A673 (cell line): ENCODE results near the gene PPBP. TPM values are rescaled to one million over a fixed set of nuclear protein-coding genes. Genes with fewer than 3 reads are reported as not detected.

Experiments
- BruUV-seq: library from RNA; stranded (reverse); fragments of 400-500 nt; replicated peaks from 2 replicates; lab custom pipeline; 2021; lab: Mats Ljungman, UMichigan
- CTCF ChIA-PET: fragments of 300-600 bp; sonication (Branson Sonifier 250); formaldehyde crosslinking; loops from one replicate; lab custom pipeline; 2022; ENCODE audit warnings: antibody characterized with exemption; lab: Charles Lee
- POLR2A ChIA-PET: fragments of 300-600 bp; sonication (Branson Sonifier 250); formaldehyde crosslinking; loops from one replicate; lab custom pipeline; 2022; ENCODE audit warnings: antibody characterized with exemption; ENCODE audit not compliant: low non-redundant PET; lab: Charles Lee
- DNase-seq: peaks from one replicate; pipeline ENCODE4 v3.0.0-alpha.2; 2015; ENCODE audit warnings: low spot score
- H3K27ac ChIP-seq: fragments of 200-600 bp; sonication (generic); 2 replicates; pipeline ENCODE4 v1.5.1; 2016; ENCODE audit warnings: mixed run types, low read depth, mild to moderate bottlenecking, mixed read lengths, antibody characterized with exemption, low read length; ENCODE audit not compliant: poor library complexity, severe bottlenecking
- H3K27me3 ChIP-seq: fragments of 200-600 bp; sonication (generic); replicated peaks from 2 replicates; pipeline ENCODE4 v1.6.1; 2017; ENCODE audit warnings: mixed run types, low read depth, mild to moderate bottlenecking, mixed read lengths, antibody characterized with exemption, low read length; ENCODE audit not compliant: insufficient read depth, poor library complexity
- H3K36me3 ChIP-seq: fragments of 200-600 bp; sonication (generic); 2 replicates; pipeline ENCODE4 v1.6.1; 2016; ENCODE audit warnings: mixed run types, mild to moderate bottlenecking, mixed read lengths, antibody characterized with exemption, low read length; ENCODE audit not compliant: insufficient read depth, poor library complexity, severe bottlenecking
- H3K4me1 ChIP-seq: fragments of 200-600 bp; sonication (generic); 2 replicates; pipeline ENCODE4 v1.6.1; 2017; ENCODE audit warnings: mixed run types, mild to moderate bottlenecking, mixed read lengths, antibody characterized with exemption, low read length; ENCODE audit not compliant: insufficient read depth, poor library complexity, severe bottlenecking
- H3K4me3 ChIP-seq: fragments of 200-600 bp; sonication (generic); 2 replicates; pipeline ENCODE4 v1.5.1; 2016; ENCODE audit warnings: low read depth, mixed run types, mild to moderate bottlenecking, mixed read lengths, low read length; ENCODE audit not compliant: poor library complexity, severe bottlenecking
- H3K9me3 ChIP-seq: fragments of 200-600 bp; sonication (generic); 2 replicates; pipeline ENCODE4 v1.6.1; 2016; ENCODE audit warnings: mixed run types, low read depth, mild to moderate bottlenecking, mixed read lengths, antibody characterized with exemption, low read length; ENCODE audit not compliant: poor library complexity, severe bottlenecking
- EZH2 ChIP-seq: fragments of 200-600 bp; sonication (generic); IDR thresholded peaks from 2 replicates; pipeline ENCODE4 v1.6.1; 2017; ENCODE audit warnings: borderline replicate concordance, low read depth, mild to moderate bottlenecking, mixed read lengths, antibody characterized with exemption, low read length; ENCODE audit not compliant: poor library complexity, severe bottlenecking
- intact Hi-C: fragments of 100-400 bp; cut with micrococcal nuclease; formaldehyde crosslinking; loops from one replicate; pipeline ENCODE4 v1.10.0; 2022; ENCODE audit not compliant: unreplicated experiment
- total RNA-seq: library from RNA; stranded (reverse); gene quantifications from 2 replicates; pipeline ENCODE4 v1.2.3, GENCODE V29; 2021
- TF ChIP-seq, protein P1 (sequence below): fragments of 300-800, 200-600 bp; sonication (generic); conservative IDR thresholded peaks from 2 replicates; pipeline ENCODE4 v1.5.1; 2017; ENCODE audit warnings: low read depth, mild to moderate bottlenecking, antibody characterized with exemption, low read length, moderate library complexity, mixed read lengths

PPBP gene
- total RNA-seq, 1 experiment from 2014 or later = not detected

DNA sequence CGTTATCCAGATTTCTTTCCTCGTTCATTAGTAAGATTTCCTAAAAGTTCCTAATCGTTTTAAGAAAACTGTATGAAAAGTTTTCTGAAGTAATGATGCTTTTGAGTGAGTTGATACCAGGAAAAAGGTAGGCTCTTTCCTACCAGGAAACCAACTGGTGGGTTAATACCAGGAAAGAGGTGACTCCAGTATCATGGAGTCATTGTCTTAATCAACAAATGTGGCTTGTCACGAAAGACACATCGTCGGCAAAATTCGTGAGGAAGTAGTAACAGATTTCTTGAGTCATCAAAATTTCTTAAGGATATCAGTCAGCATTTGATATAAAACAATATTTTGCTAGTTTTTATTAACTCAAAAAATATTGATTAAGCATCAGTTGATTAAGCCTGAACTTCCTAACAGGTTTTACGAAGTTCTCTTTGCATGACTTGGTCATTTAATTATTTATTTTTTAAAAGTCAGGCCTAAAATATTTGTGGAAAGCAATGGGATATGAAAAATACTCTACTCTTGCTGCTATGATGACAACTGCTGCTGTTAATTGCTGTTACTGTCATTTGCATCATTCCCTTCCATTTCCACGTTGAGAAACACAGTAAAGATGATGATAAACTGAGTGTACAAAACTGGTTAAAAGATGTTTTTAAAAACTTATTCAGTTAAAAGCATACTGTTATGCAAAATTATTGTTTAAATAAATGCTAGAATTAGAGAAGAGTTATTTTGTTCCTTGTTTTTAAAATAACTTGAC, 3.2 kb upstream of the PPBP start:
- Histone ChIP-seq H3K27me3 (no peaks in the 10 kb centered on the region), H3K9me3 (no peaks in the 10 kb centered on the region), H3K27ac (no peak overlapping the region), H3K4me1 (no peaks in the 10 kb centered on the region), H3K4me3 (no peak overlapping the region), H3K36me3 (no peaks in the 10 kb centered on the region)
- TF ChIP-seq, protein P1, sequence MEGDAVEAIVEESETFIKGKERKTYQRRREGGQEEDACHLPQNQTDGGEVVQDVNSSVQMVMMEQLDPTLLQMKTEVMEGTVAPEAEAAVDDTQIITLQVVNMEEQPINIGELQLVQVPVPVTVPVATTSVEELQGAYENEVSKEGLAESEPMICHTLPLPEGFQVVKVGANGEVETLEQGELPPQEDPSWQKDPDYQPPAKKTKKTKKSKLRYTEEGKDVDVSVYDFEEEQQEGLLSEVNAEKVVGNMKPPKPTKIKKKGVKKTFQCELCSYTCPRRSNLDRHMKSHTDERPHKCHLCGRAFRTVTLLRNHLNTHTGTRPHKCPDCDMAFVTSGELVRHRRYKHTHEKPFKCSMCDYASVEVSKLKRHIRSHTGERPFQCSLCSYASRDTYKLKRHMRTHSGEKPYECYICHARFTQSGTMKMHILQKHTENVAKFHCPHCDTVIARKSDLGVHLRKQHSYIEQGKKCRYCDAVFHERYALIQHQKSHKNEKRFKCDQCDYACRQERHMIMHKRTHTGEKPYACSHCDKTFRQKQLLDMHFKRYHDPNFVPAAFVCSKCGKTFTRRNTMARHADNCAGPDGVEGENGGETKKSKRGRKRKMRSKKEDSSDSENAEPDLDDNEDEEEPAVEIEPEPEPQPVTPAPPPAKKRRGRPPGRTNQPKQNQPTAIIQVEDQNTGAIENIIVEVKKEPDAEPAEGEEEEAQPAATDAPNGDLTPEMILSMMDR = no peak
- no peak for TF ChIP-seq EZH2
- intact Hi-C loops = no loop called here
- DNase-seq = no peak
- CTCF ChIA-PET = no interaction called here
- no TSS peak for BruUV-seq
- POLR2A ChIA-PET = no interaction called here

DNA sequence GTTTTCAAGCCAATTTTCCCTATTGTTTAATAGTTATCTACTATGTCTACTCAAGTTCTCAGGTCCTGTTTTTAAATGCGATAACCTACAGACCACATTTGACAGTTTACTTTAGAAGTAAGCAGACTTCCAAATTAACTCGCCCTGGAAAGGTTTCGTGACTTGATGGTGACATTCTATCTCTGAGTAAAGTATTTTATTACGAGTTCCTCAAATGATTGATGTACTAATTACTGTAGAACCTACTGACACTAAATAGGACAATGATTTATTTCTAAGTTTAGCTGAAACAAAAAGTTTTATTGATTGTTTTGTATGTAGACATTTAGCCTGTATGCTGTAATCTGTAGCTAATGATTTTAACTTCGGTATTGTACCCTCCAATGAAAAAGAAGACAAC, 1.9 kb upstream of the PPBP start:
- no TSS peak for BruUV-seq
- POLR2A ChIA-PET = no interaction called here
- intact Hi-C loops = no loop called here

DNA sequence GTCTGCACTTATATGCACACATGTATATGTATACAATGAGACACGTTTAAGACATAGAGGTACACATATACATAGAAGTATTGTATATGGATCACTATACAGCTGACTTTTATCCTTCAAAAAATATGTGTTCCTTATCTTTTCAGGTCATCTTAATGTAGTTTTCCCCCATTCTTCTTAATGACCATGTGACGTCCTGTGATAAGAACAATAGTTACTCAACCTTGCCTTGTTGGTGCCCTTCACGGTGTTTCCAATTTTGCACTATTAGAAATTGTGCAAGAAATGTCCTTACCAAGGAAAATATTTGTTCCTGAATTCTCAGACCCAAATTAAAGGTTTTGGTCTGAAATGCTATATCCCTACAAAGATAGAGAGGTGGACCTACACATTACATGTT, 1.0 kb upstream of the PPBP start:
- POLR2A ChIA-PET = no interaction called here
- CTCF ChIA-PET = no interaction called here
- no peaks in the 10 kb centered on the region for H3K27me3 ChIP-seq
- H3K27ac ChIP-seq = no peak overlapping the region
- no peaks in the 10 kb centered on the region for H3K36me3 ChIP-seq
- H3K4me1 ChIP-seq = no peaks in the 10 kb centered on the region
- no peak for DNase-seq
- no peak overlapping the region for H3K4me3 ChIP-seq
- intact Hi-C loops = no loop called here
- TF ChIP-seq EZH2 = no peak
- TF ChIP-seq, protein P1 = no peak
- no TSS peak for BruUV-seq
- H3K9me3 ChIP-seq = no peaks in the 10 kb centered on the region

More for the DNA sequence above, 1.9 kb upstream of the PPBP start:
- Histone ChIP-seq H3K9me3 (no peaks in the 10 kb centered on the region), H3K27me3 (no peaks in the 10 kb centered on the region), H3K36me3 (no peaks in the 10 kb centered on the region), H3K27ac (no peak overlapping the region), H3K4me3 (no peak overlapping the region), H3K4me1 (no peaks in the 10 kb centered on the region)
- TF ChIP-seq, protein P1 = no peak
- no peak for TF ChIP-seq EZH2
- CTCF ChIA-PET = no interaction called here
- no peak for DNase-seq
